Forelimb muscle (tissue), 1 donor: ENCODE measurements around the gene JAM3. TPM values are rescaled to one million over a fixed set of nuclear protein-coding genes. Genes with fewer than 3 reads are reported as not detected.
"Not testable (repeated sequence)": the region's sequence is repeated elsewhere in the genome, so short reads cannot be mapped to it uniquely, and the experiment has no call there.

Experiments used
- DNase-seq: peaks from one replicate; pipeline ENCODE4 v3.0.0-alpha.2; 2013; ENCODE audit warnings: low read depth
- polyA plus RNA-seq: library from polyadenylated mRNA; unstranded; fragments of 120-200 nt; gene quantifications from one replicate; pipeline ENCODE4 v1.2.1, GENCODE V29; 2013; ENCODE audit not compliant: insufficient read length

JAM3 gene
- polyA plus RNA-seq, 1 donor, result 119 TPM

- no peak for DNase-seq
These were observed 112.8 kb downstream of the JAM3 start for GRCh38 chr11:134181707-134182106.

DNA sequence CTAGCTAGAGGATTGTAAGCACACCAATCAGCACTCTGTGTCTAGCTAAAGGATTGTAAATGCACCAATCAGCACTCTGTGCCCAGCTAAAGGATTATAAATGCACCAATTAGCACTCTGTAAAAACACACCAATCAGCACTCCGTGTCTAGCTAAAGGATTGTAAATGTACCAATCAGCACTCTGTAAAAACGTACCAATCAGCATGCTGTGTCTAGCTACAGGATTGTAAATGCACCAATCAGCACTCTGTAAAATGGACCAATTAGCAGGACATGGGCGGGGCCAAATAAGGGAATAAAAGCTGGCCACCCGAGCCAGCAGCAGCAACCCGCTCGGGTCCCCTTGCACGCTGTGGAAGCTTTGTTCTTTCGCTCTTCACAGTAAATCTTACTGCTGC lies 119.2 kb downstream of the JAM3 start:
- not testable (repeated sequence) for DNase-seq

- DNase-seq, result no peak
These were observed 127.9 kb downstream of the JAM3 start for GRCh38 chr11:134196756-134197155.

- DNase-seq, result no peak
These were observed 130.7 kb downstream of the JAM3 start for GRCh38 chr11:134199531-134199930.

GRCh38 chr11:134200688-134201087 lies 131.8 kb downstream of the JAM3 start:
- DNase-seq, result no peak

Other genes starting within 250 kb of the JAM3 start
- not detected for gene SPATA19, start 223.6 kb upstream of the JAM3 start, polyA plus RNA-seq
- gene IGSF9B, start 112.1 kb upstream of the JAM3 start, polyA plus RNA-seq, result 11.8 TPM
- 13.3 TPM for gene NCAPD3, start 154.9 kb downstream of the JAM3 start, polyA plus RNA-seq
- gene VPS26B, start 155.6 kb downstream of the JAM3 start, polyA plus RNA-seq, result 30.4 TPM
- 30.6 TPM for gene THYN1, start 184.3 kb downstream of the JAM3 start, polyA plus RNA-seq
- gene ACAD8, start 184.5 kb downstream of the JAM3 start, polyA plus RNA-seq, result 21.9 TPM
- 0.08 TPM for gene GLB1L3, start 207.3 kb downstream of the JAM3 start, polyA plus RNA-seq